Gastrocnemius medialis (tissue), 4 donors: ENCODE data around the gene CR1.
"Not testable (repeated sequence)": the region's sequence is repeated elsewhere in the genome, so short reads cannot be mapped to it uniquely, and the experiment has no call there.

Experiments used
- CTCF ChIP-seq, 5 experiments: fragments of 450-650 bp in 3 of 5; fragments of 200-600 bp in 2 of 5; sonication (generic) in 2 of 5; IDR thresholded peaks in 4 of 5; conservative IDR thresholded peaks in 1 of 5; 1 replicate in 4 of 5; 2 replicates in 1 of 5; pipeline ENCODE4 v1.5.1; 2016 to 2019; ENCODE audit warnings: antibody characterized with exemption in 5 of 5, mild to moderate bottlenecking in 3 of 5, moderate library complexity in 3 of 5
- POLR2A ChIP-seq, 2 donors: fragments of 450-650 bp; IDR thresholded peaks; one replicate each; pipeline ENCODE4 v1.6.1; 2017; ENCODE audit warnings: antibody characterized with exemption in 2 of 2, mild to moderate bottlenecking in 2 of 2, moderate library complexity in 2 of 2

- not testable (repeated sequence) for TF ChIP-seq CTCF (IDR thresholded peaks at IDR 0.05 in 4 of 5, conservative IDR thresholded peaks at IDR 0.05 in 1 of 5); POLR2A (IDR thresholded peaks at IDR 0.05)
Observed at GRCh38 chr1:207573074-207573473, 77.1 kb downstream of the CR1 start.
